HTERT RPE-1 (cell line): ENCODE measurements around the gene FERMT3.

Source experiments
- in situ Hi-C: fragments of 300-500 bp; cut with MboI; formaldehyde crosslinking; loops from 4 replicates; pipeline ENCODE4 v1.14.3; 2020; ENCODE audit warnings: low sequenced_read_pairs

Gene FERMT3

DNA sequence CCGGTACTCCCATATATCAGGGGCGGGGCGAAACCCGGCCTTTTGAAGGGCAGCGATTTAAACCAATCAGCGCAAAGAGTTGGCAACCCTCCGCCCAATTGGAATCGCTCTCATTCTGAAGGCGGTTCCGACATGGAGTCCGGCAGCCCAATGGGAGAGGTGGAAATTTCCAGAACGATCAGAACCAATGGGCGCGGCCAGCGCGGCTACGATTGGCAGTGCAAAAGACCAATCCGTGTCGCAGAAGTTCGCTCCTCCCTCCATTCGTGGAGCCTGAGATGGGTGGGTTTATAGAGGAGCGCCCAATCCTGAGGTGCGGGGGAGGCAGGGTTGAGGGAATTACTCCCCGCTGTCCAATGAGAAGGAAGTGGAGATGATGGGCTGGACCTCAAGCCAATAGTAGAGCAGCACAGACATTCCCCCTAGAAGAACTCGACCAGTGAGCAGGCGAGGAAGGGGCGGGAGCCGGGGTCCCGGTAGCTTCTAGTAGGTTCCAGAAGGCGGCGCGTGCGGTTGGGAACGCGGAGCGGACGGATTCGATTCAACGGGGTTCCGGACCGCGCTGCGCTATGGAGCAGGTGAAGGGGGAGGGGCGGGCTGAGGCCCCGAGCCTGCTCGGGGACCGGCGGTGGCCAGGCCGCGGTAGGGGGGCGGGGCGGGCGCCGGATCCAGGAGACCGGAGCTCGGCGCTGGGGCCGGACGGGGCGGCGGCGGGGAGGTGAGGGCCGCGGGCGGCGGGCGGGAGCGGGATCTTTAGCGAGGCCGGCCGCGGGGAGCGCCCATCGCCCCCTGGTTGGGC lies 20.6 kb upstream of the FERMT3 start, which contains the start of gene STIP1:
TSS of gene STIP1 (plus strand) at position 479 of the 799 bp plus-strand sequence. CDS start at position 570, 91 bp downstream.
- in situ Hi-C loops: no loop called here

DNA sequence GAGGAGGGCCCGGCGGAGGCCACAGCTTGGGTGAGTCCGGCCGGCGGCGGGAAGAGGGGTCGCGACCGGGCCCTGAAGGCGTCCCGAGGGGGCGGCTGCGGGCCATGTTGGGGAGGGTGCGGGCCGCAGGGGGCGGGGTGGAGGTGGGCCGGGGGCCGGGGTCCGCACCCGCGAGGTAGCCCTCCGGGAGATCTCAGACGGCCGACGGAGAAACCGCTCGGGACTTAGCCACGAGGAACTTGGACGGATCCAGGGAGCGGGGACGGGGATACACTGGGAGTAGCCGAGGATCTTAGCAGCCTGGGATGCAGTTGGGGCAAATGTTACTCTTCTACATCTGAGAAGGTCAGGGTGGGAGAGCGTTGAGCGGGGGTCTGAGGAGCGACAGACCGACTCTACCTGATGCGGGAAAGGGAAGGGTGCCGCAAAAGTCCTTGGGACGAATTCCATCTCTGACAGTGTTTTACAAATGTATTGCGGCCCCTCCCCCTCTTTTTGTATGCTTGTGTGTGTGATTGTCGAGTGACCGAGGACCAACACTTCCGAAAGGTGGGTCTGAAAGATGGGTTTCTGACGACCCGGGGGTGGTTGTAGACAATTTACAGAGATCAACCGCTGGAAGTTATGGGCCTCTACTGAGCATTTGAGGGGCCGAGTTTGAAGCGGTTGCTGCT lies 19.9 kb upstream of the FERMT3 start:
- in situ Hi-C loops: no loop called here

DNA sequence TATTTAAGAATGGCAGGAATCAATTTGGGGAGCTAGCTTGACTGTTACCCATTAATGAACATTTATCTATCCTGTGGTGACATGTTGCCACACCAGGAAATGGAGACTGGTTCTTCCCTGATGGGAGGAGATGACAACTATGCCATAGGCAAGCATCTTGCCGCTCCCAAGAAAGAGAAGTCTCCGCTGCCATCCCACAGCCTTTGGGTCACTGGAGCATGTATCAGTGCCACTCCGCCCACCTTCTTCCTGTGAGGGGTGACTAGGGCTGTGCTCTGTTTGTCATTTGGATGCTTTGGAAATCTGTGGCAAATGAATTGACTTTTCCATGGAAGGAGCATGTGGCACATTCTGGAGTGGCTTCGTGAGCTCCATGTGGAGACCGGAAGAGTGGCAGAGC lies 14.1 kb upstream of the FERMT3 start:
- in situ Hi-C loops: no loop called here

DNA sequence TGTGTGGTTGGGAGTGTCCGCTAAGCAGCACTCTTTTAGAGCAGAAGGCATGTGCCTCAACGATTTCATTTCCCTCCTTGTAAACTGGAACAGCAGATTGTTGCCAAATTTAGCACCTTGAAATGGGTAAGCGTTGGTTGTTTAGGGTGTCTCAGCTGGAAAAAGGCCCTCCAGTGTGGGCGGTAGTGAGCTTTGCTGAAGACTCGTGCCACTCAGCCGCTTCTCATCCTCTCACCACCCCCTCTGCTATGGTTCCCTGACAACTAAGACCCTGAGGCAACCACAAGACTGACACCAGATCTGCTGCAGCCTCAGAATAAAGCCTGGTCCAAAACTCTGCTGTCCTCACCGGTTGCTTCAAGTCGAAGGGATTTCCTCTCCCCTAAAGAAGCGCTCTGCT lies 9.9 kb upstream of the FERMT3 start:
- in situ Hi-C loops: no loop called here

DNA sequence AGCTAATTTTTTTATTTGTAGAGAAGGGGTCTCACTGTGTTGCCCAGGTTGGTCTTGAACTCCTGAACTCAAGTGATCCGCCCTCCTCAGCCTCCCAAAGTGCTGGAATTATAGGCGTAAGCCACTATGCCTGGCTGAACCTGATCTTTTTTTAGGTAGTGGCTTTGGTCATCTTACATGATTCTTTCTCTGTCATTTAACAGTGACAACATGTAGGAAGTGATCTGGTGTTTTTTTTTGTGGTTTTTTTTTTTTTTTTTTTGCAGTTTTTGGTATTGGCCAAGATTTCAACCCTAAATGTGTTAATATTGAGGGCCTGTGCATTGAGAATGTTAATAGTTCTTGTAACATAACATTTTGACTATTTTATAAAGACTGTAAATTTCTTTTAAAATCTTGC lies 8.0 kb upstream of the FERMT3 start:
- in situ Hi-C loops: no loop called here

DNA sequence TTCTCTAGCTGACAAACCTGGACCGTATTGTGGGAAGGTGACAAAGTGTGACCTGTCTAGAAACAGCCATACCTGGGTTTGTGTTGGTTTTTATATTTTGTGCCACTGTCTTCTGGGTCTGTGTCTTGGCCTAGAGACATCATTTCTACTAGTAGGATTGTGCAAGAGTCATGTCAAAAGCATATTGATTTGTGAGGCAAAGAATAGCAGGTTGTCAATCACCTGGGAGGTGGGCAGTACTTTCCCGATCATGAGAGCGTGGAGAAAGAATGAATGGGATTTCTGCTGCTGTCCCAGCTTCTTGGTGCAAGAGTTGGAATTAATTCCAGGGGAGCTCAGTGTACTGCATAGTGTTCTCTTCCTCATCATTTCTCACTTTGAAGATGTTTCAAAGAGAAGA lies 5.0 kb upstream of the FERMT3 start:
- in situ Hi-C loops: no loop called here

DNA sequence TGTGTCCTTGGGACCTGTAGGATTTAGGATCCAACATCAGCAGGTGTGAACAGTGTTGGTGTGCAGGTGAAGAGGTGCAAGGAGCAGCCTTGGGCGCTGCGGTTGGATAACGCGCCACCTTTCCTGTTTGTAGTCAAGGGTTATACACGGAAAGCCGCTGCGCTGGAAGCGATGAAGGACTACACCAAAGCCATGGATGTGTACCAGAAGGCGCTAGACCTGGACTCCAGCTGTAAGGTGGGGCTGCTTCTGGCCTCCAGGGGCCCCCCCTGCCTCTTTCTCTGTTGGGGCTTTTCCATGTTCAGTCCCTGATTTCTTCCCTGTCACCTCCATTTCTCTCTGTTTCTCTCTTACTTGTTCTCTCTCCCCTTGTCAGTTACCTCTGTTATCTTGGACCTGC lies 3.5 kb upstream of the FERMT3 start:
- in situ Hi-C loops: no loop called here

DNA sequence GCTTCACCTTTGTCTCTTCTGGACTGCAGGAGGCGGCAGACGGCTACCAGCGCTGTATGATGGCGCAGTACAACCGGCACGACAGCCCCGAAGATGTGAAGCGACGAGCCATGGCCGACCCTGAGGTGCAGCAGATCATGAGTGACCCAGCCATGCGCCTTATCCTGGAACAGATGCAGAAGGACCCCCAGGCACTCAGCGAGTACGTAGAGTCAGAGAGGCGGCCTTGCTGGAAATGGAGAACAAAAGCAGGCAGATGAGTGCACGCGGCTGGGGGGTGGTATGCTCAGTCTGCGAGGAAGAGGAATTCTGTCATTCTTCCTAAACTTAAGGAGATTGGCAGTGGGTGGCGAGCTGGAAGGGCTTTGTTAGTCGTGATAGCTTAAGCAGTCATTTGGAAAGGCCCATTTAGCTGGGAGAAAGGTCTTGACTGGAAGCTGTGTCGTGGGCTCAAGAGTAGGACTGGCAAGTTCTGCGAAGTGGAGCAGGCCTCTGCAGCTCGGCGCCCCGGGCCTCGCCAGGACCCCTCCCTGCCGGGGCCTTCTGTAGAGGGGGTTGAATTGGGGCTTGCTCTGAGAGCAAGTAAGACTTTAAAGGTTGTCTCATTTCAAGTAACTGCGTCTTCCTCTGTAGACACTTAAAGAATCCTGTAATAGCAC lies 3.0 kb upstream of the FERMT3 start:
- in situ Hi-C loops: no loop called here

DNA sequence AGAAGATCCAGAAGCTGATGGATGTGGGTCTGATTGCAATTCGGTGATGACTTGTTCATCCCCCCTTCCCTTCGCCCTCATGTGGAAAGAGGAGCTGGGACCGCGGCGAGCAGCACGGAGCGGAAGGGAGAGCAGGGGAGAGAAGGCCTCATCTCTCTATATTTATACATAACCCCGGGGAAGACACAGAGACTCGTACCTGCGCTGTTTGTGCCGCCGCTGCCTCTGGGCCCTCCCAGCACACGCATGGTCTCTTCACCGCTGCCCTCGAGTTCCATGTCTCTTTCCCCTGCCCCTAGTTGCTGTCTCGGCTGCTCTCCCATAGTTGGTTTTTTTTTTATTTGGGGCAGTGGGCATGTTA lies 2.5 kb upstream of the FERMT3 start:
- in situ Hi-C loops: no loop called here

DNA sequence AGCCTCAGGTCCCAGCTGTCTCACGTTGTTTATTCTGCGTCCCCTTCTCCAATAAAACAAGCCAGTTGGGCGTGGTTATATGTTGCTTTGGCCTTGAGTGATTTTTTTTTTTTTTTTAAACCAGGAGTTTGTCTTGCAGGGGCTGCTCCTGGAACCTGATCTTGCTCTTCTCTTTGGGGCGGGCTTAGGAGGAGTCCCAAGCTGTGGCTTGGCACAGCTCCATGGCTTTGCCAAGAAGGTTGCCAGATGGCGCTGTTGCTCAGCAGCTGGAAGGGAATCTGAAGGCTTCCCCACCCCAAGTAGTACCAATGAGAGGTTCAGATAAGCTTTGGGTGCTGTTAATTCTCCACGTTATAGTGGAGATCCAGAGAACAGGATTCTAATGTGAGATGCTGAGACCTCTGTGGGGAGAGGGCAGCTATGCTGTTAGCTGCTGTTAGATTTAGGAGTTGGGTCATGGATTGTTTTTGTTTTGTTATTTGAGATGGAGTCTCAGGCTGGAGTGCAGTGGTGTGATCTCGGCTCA lies 2.0 kb upstream of the FERMT3 start:
- in situ Hi-C loops: no loop called here

DNA sequence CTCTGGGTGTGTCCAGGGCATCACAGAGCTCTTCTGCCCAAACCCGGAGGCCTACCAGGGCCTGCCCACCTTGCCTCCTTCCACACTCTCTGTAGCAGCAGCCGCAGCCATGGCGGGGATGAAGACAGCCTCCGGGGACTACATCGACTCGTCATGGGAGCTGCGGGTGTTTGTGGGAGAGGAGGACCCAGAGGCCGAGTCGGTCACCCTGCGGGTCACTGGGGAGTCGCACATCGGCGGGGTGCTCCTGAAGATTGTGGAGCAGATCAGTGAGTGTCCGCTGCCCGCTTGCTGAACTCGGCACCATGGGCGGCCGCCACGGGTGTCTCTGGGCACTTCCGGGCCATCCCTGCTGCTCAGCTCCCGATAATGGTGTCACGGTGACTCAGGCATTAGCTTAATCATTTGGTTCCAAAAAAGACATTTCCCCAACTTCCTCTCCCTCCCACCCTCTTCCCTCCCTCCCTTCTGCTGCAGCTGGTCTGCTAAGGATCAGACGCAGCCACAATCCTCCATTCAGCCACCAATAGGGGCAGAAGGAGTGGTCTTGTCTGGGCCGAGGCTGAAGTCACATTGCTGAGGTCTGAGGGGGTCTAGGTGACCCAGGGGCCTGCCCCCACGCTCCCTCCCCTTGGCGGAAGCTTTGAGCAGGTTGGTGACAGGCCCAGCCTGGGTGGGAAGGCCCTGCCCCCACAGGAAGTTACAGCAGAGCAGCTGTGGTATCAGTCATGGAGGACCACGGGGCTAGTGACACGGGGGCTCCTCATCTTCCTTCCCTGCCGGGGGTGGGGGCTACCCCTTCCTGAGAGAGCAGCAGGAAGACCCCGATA lies 950 bp downstream of the FERMT3 start:
- in situ Hi-C loops: no loop called here

DNA sequence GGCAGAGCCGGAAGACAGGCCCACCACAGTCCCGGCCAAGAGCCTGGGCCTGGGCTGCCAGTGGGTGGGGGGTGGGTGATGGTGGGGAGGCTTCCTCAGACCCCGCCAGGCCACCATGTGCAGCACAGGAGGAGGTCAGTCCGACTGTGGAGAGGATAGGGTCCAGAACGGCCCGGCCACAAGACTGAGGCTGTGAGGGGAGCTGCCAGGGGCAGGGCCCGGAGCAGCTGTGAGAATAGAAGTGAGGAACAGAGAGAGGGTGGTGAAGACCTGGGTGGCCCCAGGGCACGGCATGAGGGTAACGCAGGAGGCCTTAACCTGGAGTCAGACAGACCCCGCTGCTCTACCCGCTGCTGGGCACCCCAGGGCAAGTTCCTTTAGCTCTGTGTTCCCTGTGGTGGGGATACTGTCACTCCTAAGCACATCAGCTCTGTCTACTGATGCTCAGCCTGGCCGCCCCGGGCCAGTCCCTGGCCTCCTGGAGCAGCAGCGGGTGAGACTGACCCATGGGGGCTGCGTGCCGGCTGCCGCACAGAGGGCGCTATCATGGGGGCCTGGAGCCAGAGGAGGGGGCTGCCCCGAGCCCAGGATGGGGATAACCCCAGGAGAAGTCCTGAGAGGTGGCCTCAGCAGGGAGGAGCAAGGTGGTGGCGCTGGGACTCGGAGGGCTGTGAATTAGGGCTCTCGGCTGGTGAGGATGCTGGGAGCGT lies 1.7 kb downstream of the FERMT3 start:
- in situ Hi-C loops: no loop called here

DNA sequence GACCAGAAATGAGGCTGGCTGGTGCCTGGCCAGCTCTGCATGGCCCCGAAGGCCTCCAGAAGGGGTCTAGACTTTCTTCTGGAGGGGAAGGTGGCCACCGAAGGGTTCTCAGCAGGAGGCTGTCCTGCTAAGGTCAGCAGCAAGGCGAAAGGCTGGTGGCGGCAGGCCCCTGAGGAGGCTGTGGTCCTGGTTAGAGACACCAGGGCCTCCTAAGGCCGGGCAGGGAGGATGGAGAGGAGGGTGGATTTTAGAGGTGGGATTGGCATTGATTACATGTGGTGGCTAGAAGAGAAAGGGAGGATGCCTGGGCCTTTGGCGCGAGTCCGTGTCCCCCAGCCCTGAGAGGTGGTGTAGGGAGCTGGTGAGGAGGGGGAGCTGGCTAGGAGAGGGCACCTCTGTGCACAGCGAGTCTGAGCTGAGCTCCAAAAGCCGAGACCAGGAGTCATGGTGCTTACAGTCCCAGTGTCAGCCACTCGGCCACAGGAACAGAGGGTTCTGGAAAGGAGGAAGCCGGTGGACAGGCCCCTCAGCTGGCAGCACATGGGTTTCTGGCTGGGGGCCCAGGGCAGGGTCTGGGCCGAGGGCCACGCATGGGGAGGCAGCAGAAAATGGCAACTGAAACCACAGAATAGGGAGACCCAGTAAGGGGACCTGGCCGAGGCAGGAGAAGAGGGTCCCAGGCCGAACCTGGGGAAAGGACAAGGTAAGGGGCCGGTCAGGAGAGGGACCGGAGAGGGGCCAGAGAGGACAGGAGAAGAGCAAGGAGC lies 2.5 kb downstream of the FERMT3 start:
- in situ Hi-C loops: no loop called here

DNA sequence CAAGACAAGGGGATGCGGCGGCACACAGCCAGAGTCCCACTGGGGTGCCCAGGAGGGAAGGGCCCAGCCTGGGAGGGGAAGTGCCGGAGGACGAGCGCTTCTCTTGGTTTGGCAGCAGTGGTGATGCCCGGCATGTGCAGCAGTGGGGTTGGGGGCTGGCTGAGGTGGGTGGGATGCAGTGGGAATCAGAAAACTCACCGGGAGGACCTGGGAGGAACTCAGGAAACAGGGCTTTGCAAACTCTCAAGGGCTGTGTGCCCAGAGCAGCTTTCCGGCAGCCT lies 3.0 kb downstream of the FERMT3 start:
- in situ Hi-C loops: no loop called here

DNA sequence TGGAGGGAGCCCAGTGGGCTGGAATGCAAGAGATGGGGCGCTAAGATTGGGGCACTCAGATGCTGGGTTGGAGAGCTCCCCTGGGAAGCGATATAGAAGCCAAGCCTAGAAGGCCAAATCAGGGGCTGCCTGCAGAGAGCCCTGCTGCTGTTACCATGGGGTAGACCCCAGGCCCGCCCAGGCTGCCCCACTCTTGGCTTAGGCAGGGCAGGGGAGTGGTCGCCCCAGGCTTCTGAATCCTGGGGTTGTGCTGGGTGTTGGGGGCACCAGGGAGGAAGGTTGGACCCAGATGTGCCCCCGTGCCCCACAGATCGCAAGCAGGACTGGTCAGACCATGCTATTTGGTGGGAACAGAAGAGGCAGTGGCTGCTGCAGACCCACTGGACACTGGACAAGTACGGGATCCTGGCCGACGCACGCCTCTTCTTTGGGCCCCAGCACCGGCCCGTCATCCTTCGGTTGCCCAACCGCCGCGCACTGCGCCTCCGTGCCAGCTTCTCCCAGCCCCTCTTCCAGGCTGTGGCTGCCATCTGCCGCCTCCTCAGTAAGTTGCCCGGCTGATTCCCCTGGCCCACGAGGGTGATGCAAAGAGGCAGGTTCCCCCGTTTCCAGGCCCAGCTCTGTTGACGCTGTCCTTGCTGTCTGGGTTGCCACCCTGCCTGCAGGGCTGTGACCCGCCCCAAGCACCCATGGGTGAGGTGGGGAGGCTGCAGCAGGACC lies 3.9 kb downstream of the FERMT3 start:
- in situ Hi-C loops: no loop called here

DNA sequence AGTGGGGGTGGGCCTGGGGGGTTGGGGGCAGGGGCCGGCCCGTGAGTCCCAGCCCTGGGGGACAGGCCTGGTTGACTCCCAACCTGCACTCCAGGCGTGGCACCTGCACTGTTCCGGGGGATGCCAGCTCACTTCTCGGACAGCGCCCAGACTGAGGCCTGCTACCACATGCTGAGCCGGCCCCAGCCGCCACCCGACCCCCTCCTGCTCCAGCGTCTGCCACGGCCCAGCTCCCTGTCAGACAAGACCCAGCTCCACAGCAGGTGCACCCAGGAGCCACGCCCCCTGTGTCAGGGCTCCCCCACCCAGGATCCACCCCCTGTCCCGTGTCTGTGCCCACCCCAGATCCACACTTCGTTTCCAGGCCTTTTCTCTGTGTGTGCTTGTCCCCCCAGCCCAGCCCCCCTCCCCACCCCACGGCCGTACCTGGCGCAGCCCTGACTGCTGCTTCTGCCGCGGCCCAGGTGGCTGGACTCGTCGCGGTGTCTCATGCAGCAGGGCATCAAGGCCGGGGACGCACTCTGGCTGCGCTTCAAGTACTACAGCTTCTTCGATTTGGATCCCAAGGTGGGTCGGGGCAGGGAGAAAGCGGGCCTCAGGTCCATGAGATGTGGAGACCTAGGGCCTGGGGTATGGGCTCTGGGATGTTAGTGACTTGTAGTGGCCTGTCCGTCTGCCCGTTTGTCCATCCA lies 4.8 kb downstream of the FERMT3 start:
- in situ Hi-C loops: no loop called here

DNA sequence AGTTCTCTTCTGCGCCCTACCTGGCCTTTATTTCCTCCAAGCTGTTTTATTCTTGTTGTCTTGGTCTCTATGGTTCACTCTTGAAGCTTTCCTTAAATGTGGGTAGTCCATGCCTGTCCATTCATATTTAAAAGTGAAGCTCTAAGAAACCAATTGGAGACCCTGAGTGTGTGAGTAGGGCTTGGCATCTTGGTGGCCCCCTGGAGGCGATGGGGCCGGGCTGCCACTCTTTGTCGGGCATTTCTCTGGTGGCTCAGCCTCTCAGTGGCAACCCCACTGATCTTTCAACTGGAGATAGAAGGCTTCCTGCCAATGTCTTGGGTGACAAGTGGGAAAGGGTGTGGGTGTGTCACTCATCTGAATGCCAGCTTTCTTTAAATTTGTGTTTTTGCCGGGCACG lies 10.4 kb downstream of the FERMT3 start:
- in situ Hi-C loops: no loop called here

DNA sequence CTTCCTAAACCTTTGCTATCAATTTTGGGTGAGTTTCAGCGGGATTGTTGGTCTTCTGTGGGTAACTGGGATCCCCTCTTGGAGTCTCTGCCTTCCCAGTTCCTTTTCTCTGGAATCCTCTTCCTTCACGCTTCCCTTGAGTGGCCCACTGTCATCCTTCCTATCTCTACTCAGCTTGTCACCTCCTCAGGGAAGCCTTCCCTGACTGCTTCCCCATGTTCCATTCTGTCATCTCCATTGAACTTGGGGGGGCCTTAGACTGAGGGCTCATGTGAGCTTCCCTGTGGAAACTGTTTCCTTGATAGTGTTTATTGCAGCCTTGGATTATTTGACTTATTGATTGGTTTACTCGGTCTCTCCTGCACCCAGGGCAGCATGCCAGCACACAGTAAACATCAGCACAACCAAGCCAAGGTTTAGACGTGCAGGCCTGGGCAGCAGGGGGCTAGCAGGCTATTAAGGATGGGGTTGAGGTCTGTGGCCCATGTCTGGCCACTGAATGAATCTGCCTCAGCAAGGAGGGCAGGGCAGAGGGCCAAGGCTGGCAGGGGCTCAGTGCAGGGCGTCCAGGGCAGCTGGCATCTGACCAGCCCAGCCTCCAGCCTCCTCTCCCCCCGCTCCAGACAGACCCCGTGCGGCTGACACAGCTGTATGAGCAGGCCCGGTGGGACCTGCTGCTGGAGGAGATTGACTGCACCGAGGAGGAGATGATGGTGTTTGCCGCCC lies 12.3 kb downstream of the FERMT3 start:
- in situ Hi-C loops: no loop called here
